H9 (cell line): ENCODE data around the gene PHOX2B. TPM values are rescaled to one million over a fixed set of nuclear protein-coding genes. Genes with fewer than 3 reads are reported as not detected.

Experiments
- DNase-seq: peaks from one replicate; pipeline ENCODE4 v3.0.0-alpha.2; 2017
- H2AFZ ChIP-seq: one replicate; pipeline ENCODE4 v1.6.1; 2013; ENCODE audit warnings: mild to moderate bottlenecking, low read length, control low read depth, moderate library complexity
- H2AK5ac ChIP-seq: 2 replicates; pipeline ENCODE4 v1.6.1; 2013; ENCODE audit warnings: low read length, control low read depth, mixed read lengths; ENCODE audit not compliant: insufficient read length
- H2BK120ac ChIP-seq: one replicate; pipeline ENCODE4 v1.6.1; 2013; ENCODE audit warnings: low read depth, mild to moderate bottlenecking, low read length, control low read depth, inconsistent platforms; ENCODE audit not compliant: poor library complexity, severe bottlenecking
- H2BK12ac ChIP-seq: 2 replicates; pipeline ENCODE4 v1.6.1; 2013; ENCODE audit warnings: low read length, control low read depth, mixed read lengths, low read depth; ENCODE audit not compliant: insufficient read length
- H2BK15ac ChIP-seq: 2 replicates; pipeline ENCODE4 v1.6.1; 2013; ENCODE audit warnings: low read depth, low read length, control low read depth
- H2BK20ac ChIP-seq: one replicate; pipeline ENCODE4 v1.6.1; 2013; ENCODE audit warnings: low read depth, mild to moderate bottlenecking, low read length, control low read depth, inconsistent platforms; ENCODE audit not compliant: poor library complexity, severe bottlenecking
- H2BK5ac ChIP-seq: 2 replicates; pipeline ENCODE4 v1.6.1; 2013; ENCODE audit warnings: low read length, control low read depth, mixed read lengths; ENCODE audit not compliant: insufficient read length
- H3K14ac ChIP-seq: 2 replicates; pipeline ENCODE4 v1.6.1; 2013; ENCODE audit warnings: low read length, control low read depth; ENCODE audit not compliant: insufficient read depth
- H3K18ac ChIP-seq: 2 replicates; pipeline ENCODE4 v1.6.1; 2013; ENCODE audit warnings: low read depth, mild to moderate bottlenecking, mixed read lengths, low read length, control low read depth; ENCODE audit not compliant: insufficient read length
- H3K23ac ChIP-seq: 2 replicates; pipeline ENCODE4 v1.6.1; 2013; ENCODE audit warnings: low read length, control low read depth, mixed read lengths, low read depth; ENCODE audit not compliant: insufficient read length
- H3K23me2 ChIP-seq: 2 replicates; pipeline ENCODE4 v1.6.1; 2013; ENCODE audit warnings: low read depth, mild to moderate bottlenecking, mixed read lengths, low read length, control low read depth; ENCODE audit not compliant: insufficient read length, poor library complexity, severe bottlenecking
- H3K27ac ChIP-seq: 2 replicates; pipeline ENCODE4 v1.5.1; 2013; ENCODE audit warnings: low read length, control low read depth, mixed read lengths, low read depth; ENCODE audit not compliant: insufficient read length
- H3K27me3 ChIP-seq: 2 replicates; pipeline ENCODE4 v1.6.1; 2013; ENCODE audit warnings: low read length, control low read depth, inconsistent platforms; ENCODE audit not compliant: insufficient read depth
- H3K4ac ChIP-seq: 2 replicates; pipeline ENCODE4 v1.6.1; 2013; ENCODE audit warnings: low read depth, mild to moderate bottlenecking, control low read depth, inconsistent platforms, low read length, moderate library complexity
- H3K4me1 ChIP-seq: 2 replicates; pipeline ENCODE4 v1.6.1; 2013; ENCODE audit warnings: low read length, control low read depth, inconsistent platforms; ENCODE audit not compliant: insufficient read depth
- H3K4me2 ChIP-seq: 2 replicates; pipeline ENCODE4 v1.6.1; 2013; ENCODE audit warnings: low read length, control low read depth, mixed read lengths; ENCODE audit not compliant: insufficient read length, insufficient read depth
- H3K56ac ChIP-seq: 2 replicates; pipeline ENCODE4 v1.6.1; 2013; ENCODE audit warnings: low read depth, mild to moderate bottlenecking, mixed read lengths, low read length, control low read depth; ENCODE audit not compliant: insufficient read length
- H3K79me1 ChIP-seq: 2 replicates; pipeline ENCODE4 v1.6.1; 2013; ENCODE audit warnings: low read depth, mild to moderate bottlenecking, moderate library complexity, low read length, control low read depth, inconsistent platforms; ENCODE audit not compliant: insufficient read depth, poor library complexity, severe bottlenecking
- H3K79me2 ChIP-seq: 2 replicates; pipeline ENCODE4 v1.6.1; 2013; ENCODE audit warnings: low read length, control low read depth, inconsistent platforms; ENCODE audit not compliant: insufficient read depth
- H3K9ac ChIP-seq: 2 replicates; pipeline ENCODE4 v1.6.1; 2013; ENCODE audit warnings: low read length, control low read depth, mixed read lengths; ENCODE audit not compliant: insufficient read length; ENCODE audit errors: extremely low read depth
- H3K9me3 ChIP-seq: one replicate; pipeline ENCODE4 v1.6.1; 2013; ENCODE audit warnings: low read depth, low read length, inconsistent platforms; ENCODE audit not compliant: control insufficient read depth
- H3T11ph ChIP-seq: one replicate; pipeline ENCODE4 v1.6.1; 2013; ENCODE audit warnings: mild to moderate bottlenecking, low read length, control low read depth, inconsistent platforms
- H4K20me1 ChIP-seq: one replicate; pipeline ENCODE4 v1.6.1; 2013; ENCODE audit not compliant: control insufficient read depth, insufficient read length, insufficient read depth
- H4K5ac ChIP-seq: 2 replicates; pipeline ENCODE4 v1.6.1; 2013; ENCODE audit warnings: low read depth, mild to moderate bottlenecking, mixed read lengths, low read length, control low read depth; ENCODE audit not compliant: insufficient read length
- H4K8ac ChIP-seq: replicated peaks from 2 replicates; pipeline ENCODE4 v1.6.1; 2013; ENCODE audit warnings: low read length, control low read depth, mixed read lengths, low read depth; ENCODE audit not compliant: insufficient read length
- H4K91ac ChIP-seq: 2 replicates; pipeline ENCODE4 v1.6.1; 2013; ENCODE audit warnings: low read depth, mild to moderate bottlenecking, moderate library complexity, mixed read lengths, low read length, control low read depth; ENCODE audit not compliant: insufficient read length
- H3K27ac Mint-ChIP-seq, 3 experiments: 2 replicates in 2 of 3; 3 replicates in 1 of 3; pipeline ENCODE4 v1.8.0; 2020 to 2021; ENCODE audit warnings: mixed read lengths in 3 of 3, mild to moderate bottlenecking in 1 of 3, moderate library complexity in 1 of 3
- H3K27me3 Mint-ChIP-seq: 2 replicates; pipeline ENCODE4 v1.8.0; 2021; ENCODE audit warnings: low read depth, mild to moderate bottlenecking, moderate library complexity, mixed read lengths
- H3K36me3 Mint-ChIP-seq, 3 experiments: 2 replicates in 2 of 3; 3 replicates in 1 of 3; pipeline ENCODE4 v1.8.0; 2020 to 2021; ENCODE audit warnings: low read depth in 3 of 3, mixed read lengths in 3 of 3; ENCODE audit not compliant: insufficient read depth in 1 of 3
- H3K4me1 Mint-ChIP-seq, 2 experiments: 2 replicates each; pipeline ENCODE4 v1.8.0; 2020; ENCODE audit warnings: mixed read lengths in 2 of 2
- H3K4me3 Mint-ChIP-seq, 2 experiments: 2 replicates in 1 of 2; 3 replicates in 1 of 2; pipeline ENCODE4 v1.8.0; 2020 to 2021; ENCODE audit warnings: mild to moderate bottlenecking in 2 of 2, mixed read lengths in 2 of 2, moderate library complexity in 1 of 2
- H3K9me3 Mint-ChIP-seq, 2 experiments: 2 replicates in 1 of 2; 3 replicates in 1 of 2; pipeline ENCODE4 v1.8.0; 2020; ENCODE audit warnings: mild to moderate bottlenecking in 2 of 2, mixed read lengths in 2 of 2, moderate library complexity in 1 of 2
- CTCF ChIP-seq: fragments of 200-600 bp; sonication (generic); conservative IDR thresholded peaks from 3 replicates; pipeline ENCODE4 v1.8.0; 2021; ENCODE audit warnings: antibody characterized with exemption, mild to moderate bottlenecking
- WGBS: extraction: QIAGEN DNeasy Blood & Tissue Kit; methylation state at CpG from one replicate; pipeline ENCODE4 v1.1.7; 2013; ENCODE audit warnings: missing lambda C conversion rate, low lambda C conversion rate, mixed read lengths; ENCODE audit not compliant: insufficient read length; ENCODE audit errors: extremely low coverage; 5-methylcytosine and 5-hydroxymethylcytosine counted together
- total RNA-seq: library from RNA; stranded (reverse); gene quantifications from 2 replicates; pipeline ENCODE4 v1.2.1, GENCODE V29; 2021

PHOX2B gene
- total RNA-seq, 1 experiment from 2014 or later, result not detected

GRCh38 chr4:41725254-41725653 is 23.3 kb downstream of the PHOX2B start:
- no peaks in the 10 kb centered on the region for H3K79me1 ChIP-seq
- no peaks in the 10 kb centered on the region for H3K9me3 ChIP-seq
- H3K23me2 ChIP-seq, result no peaks in the 10 kb centered on the region
- H3K4ac ChIP-seq, result no peak overlapping the region
- no peak overlapping the region for H2BK120ac ChIP-seq
- H3T11ph ChIP-seq, result no peak overlapping the region
- H3K27ac ChIP-seq, result no peak overlapping the region
- no peaks in the 10 kb centered on the region for H3K79me2 ChIP-seq
- H3K27me3 Mint-ChIP-seq, result peaks cover 85% of the 10 kb centered on the region
- H3K27me3 ChIP-seq, result no peaks in the 10 kb centered on the region; the same call in 1 of the 2 replicates
- no peak overlapping the region for H3K4me2 ChIP-seq
- no peak overlapping the region for H3K4me3 Mint-ChIP-seq
- no peak overlapping the region for H2AFZ ChIP-seq
- no peak overlapping the region for H2BK20ac ChIP-seq
- H3K27ac Mint-ChIP-seq, result no peak overlapping the region
- H4K20me1 ChIP-seq, result no peaks in the 10 kb centered on the region
- no peaks in the 10 kb centered on the region for H3K36me3 Mint-ChIP-seq
- H3K9me3 Mint-ChIP-seq, result peaks cover 5 to 6% of the 10 kb centered on the region in 2 experiments
- H2AK5ac ChIP-seq, result no peak overlapping the region
- H2BK12ac ChIP-seq, result no peak overlapping the region
- no peak overlapping the region for H2BK5ac ChIP-seq
- no peak overlapping the region for H3K9ac ChIP-seq
- no peak overlapping the region for H4K5ac ChIP-seq
- no peak for DNase-seq
- H3K4me1 ChIP-seq, result no peaks in the 10 kb centered on the region
- H2BK15ac ChIP-seq, result no peak overlapping the region
- no peak overlapping the region for H3K14ac ChIP-seq
- H3K23ac ChIP-seq, result no peak overlapping the region
- no peak overlapping the region for H4K8ac ChIP-seq
- no peak overlapping the region for H4K91ac ChIP-seq
- H3K18ac ChIP-seq, result no peak overlapping the region
- H3K56ac ChIP-seq, result no peak overlapping the region
- WGBS, result no CpG with 5 or more reads among the region's 1 CpG
- H3K4me1 Mint-ChIP-seq, result no peaks in the 10 kb centered on the region
- TF ChIP-seq CTCF, result peak; percentile 73
